ENCODE measurements around the gene GALNS. TPM values are rescaled to one million over a fixed set of nuclear protein-coding genes. Genes with fewer than 3 reads are reported as not detected.

GALNS gene
- total RNA-seq, 1 experiment from 2014 or later, result 81.6 TPM

DNA sequence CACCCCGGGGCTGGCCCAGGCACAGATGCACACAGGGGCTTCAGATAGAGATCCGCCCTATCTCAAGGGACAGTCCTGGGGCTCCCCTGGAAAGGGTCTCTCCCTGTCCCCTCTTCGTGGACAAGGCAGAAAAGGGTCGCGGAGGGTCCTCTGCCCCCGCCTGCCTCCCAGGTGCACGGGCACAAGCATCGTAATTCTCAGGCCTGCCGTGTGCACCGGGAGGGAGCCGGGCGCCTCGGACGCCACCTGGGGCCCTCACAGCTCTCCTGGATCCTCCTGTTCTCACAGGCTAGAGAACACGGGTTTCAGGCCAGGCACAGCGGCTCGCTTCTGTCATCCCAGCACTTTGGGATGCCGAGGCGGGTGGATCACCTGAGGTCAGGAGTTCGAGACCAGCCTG lies 21.6 kb upstream of the GALNS start:
- POLR2A ChIA-PET, result no interaction called here
- DNase-seq (ENCODE audit: low read depth, low spot score) (no peak), ATAC-seq (no peak)
- CTCF ChIA-PET, result no interaction called here
- Histone ChIP-seq H3K4me1 (ENCODE audit: control insufficient read depth, insufficient read depth, low read length) (no peaks in the 10 kb centered on the region), H3K4me3 (ENCODE audit: low read depth in 2 of 2, low read length in 2 of 2) (no peak overlapping the region), H3K36me3 (ENCODE audit: control insufficient read depth, insufficient read depth, low read length) (no peaks in the 10 kb centered on the region), H3K27ac (ENCODE audit: low read length) (no peak overlapping the region), H3K9me3 (ENCODE audit: control insufficient read depth, insufficient read depth, low read depth, low read length) (no peaks in the 10 kb centered on the region), H3K27me3 (ENCODE audit: control insufficient read depth, insufficient read depth, low read length) (no peaks in the 10 kb centered on the region)
- in situ Hi-C loops (cut with HindIII; ENCODE audit: low pct_unique_long_range_greater_than_20kb, low sequenced_read_pairs), result no loop called here
- no peak for TF ChIP-seq SIN3A (IDR thresholded peaks at IDR 0.05; ENCODE audit: borderline replicate concordance, insufficient read depth, low read depth, low read length)
- TF ChIP-seq REST (IDR thresholded peaks at IDR 0.05; ENCODE audit: insufficient read depth in 1 of 2, low read depth in 2 of 2, low read length in 1 of 2), result no peak
- no peak for TF ChIP-seq POLR2AphosphoS5 (IDR thresholded peaks at IDR 0.05; ENCODE audit: low read depth, low read length)
- TF ChIP-seq, protein P1, sequence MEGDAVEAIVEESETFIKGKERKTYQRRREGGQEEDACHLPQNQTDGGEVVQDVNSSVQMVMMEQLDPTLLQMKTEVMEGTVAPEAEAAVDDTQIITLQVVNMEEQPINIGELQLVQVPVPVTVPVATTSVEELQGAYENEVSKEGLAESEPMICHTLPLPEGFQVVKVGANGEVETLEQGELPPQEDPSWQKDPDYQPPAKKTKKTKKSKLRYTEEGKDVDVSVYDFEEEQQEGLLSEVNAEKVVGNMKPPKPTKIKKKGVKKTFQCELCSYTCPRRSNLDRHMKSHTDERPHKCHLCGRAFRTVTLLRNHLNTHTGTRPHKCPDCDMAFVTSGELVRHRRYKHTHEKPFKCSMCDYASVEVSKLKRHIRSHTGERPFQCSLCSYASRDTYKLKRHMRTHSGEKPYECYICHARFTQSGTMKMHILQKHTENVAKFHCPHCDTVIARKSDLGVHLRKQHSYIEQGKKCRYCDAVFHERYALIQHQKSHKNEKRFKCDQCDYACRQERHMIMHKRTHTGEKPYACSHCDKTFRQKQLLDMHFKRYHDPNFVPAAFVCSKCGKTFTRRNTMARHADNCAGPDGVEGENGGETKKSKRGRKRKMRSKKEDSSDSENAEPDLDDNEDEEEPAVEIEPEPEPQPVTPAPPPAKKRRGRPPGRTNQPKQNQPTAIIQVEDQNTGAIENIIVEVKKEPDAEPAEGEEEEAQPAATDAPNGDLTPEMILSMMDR (IDR thresholded peaks at IDR 0.05), result no peak
- no peak for TF ChIP-seq TCF7L2 (IDR thresholded peaks at IDR 0.05; ENCODE audit: low read depth, low read length)
- intact Hi-C loops (cut with micrococcal nuclease; ENCODE audit: unreplicated experiment), result no loop called here
- BruUV-seq (replicated peaks), result no TSS peak

- TF ChIP-seq REST (IDR thresholded peaks at IDR 0.05; ENCODE audit: insufficient read depth in 1 of 2, low read depth in 2 of 2, low read length in 1 of 2) (no peak), SIN3A (IDR thresholded peaks at IDR 0.05; ENCODE audit: borderline replicate concordance, insufficient read depth, low read depth, low read length) (no peak), TCF7L2 (IDR thresholded peaks at IDR 0.05; ENCODE audit: low read depth, low read length) (no peak), POLR2AphosphoS5 (IDR thresholded peaks at IDR 0.05; ENCODE audit: low read depth, low read length) (no peak)
- TF ChIP-seq, protein P1 (IDR thresholded peaks at IDR 0.05), result no peak
These were observed 21.0 kb upstream of the GALNS start for GRCh38 chr16:88877564-88878289.

More at GRCh38 chr16:88877564-88878289, 21.0 kb upstream of the GALNS start:
- H3K36me3 ChIP-seq (ENCODE audit: control insufficient read depth, insufficient read depth, low read length), result no peaks in the 10 kb centered on the region
- POLR2A ChIA-PET, result no interaction called here
- H3K4me3 ChIP-seq (ENCODE audit: low read depth in 2 of 2, low read length in 2 of 2), result no peak overlapping the region
- CTCF ChIA-PET, result no interaction called here
- in situ Hi-C loops (cut with HindIII; ENCODE audit: low pct_unique_long_range_greater_than_20kb, low sequenced_read_pairs), result no loop called here
- no peaks in the 10 kb centered on the region for H3K27me3 ChIP-seq (ENCODE audit: control insufficient read depth, insufficient read depth, low read length)
- H3K4me1 ChIP-seq (ENCODE audit: control insufficient read depth, insufficient read depth, low read length), result no peaks in the 10 kb centered on the region
- BruUV-seq (replicated peaks), result no TSS peak
- no peak for DNase-seq (ENCODE audit: low read depth, low spot score)
- no peak overlapping the region for H3K27ac ChIP-seq (ENCODE audit: low read length)
- no peaks in the 10 kb centered on the region for H3K9me3 ChIP-seq (ENCODE audit: control insufficient read depth, insufficient read depth, low read depth, low read length)
- no peak for ATAC-seq
- intact Hi-C loops (cut with micrococcal nuclease; ENCODE audit: unreplicated experiment), result no loop called here

Measured in Panc1 (cell line).